Measurements from ENCODE around the gene ZDHHC8.

- no peak for TF ChIP-seq EZH2 (IDR thresholded peaks at IDR 0.05; ENCODE audit: insufficient read depth, poor library complexity, severe bottlenecking)
- no peak for TF ChIP-seq EZH2phosphoT487 (IDR thresholded peaks at IDR 0.05; ENCODE audit: insufficient read depth, low read depth)
These were observed 39.7 kb upstream of the ZDHHC8 start for GRCh38 chr22:20091690-20092476.
